GM12872 (cell line): ENCODE data around the gene LRRC4C.

Experiments
- CTCF ChIP-seq: IDR thresholded peaks from 3 replicates; pipeline ENCODE4 v1.5.1; 2011; ENCODE audit warnings: low read depth, mild to moderate bottlenecking, low read length, moderate library complexity; ENCODE audit not compliant: insufficient read depth

The LRRC4C gene

GRCh38 chr11:40998920-40999319, 460.5 kb downstream of the LRRC4C start:
- TF ChIP-seq CTCF = no peak

GRCh38 chr11:40987776-40988435, 471.5 kb downstream of the LRRC4C start:
- no peak for TF ChIP-seq CTCF

- TF ChIP-seq CTCF = no peak
These were observed 473.1 kb downstream of the LRRC4C start for GRCh38 chr11:40986320-40986719.

- TF ChIP-seq CTCF = no peak
These were observed 484.4 kb downstream of the LRRC4C start for GRCh38 chr11:40975076-40975475.

- TF ChIP-seq CTCF = no peak
These were observed 485.2 kb downstream of the LRRC4C start for GRCh38 chr11:40974186-40974795.

GRCh38 chr11:40958707-40959106, 500.7 kb downstream of the LRRC4C start:
- TF ChIP-seq CTCF = no peak

- no peak for TF ChIP-seq CTCF
These were observed 507.0 kb downstream of the LRRC4C start for GRCh38 chr11:40952479-40952878.

GRCh38 chr11:40938002-40938401, 521.5 kb downstream of the LRRC4C start:
- no peak for TF ChIP-seq CTCF
